CD14-positive monocyte (primary cell): ENCODE data around the gene TAS2R30. TPM values are rescaled to one million over a fixed set of nuclear protein-coding genes. Genes with fewer than 3 reads are reported as not detected.
A peak's percentile ranks its signal among the peaks of the same experiment; 100 is the strongest.

ENCODE experiments used
- DNase-seq, 3 donors: peaks; one replicate each; pipeline ENCODE4 v3.0.0-alpha.2; 2011 to 2022
- H2AFZ ChIP-seq: 2 replicates; pipeline ENCODE4 v1.6.0; 2012; ENCODE audit warnings: mild to moderate bottlenecking, low read depth, low read length, inconsistent platforms; ENCODE audit not compliant: insufficient read depth, poor library complexity, severe bottlenecking
- H3K27ac ChIP-seq, 2 donors: 1 replicate in 1 of 2; 2 replicates in 1 of 2; pipeline ENCODE4 v1.5.1; 2012 to 2013; ENCODE audit warnings: low read length in 2 of 2, control low read depth in 1 of 2, inconsistent platforms in 1 of 2, low read depth in 1 of 2, mild to moderate bottlenecking in 1 of 2
- H3K27me3 ChIP-seq, 2 donors: one replicate each; pipeline versions ENCODE4 v1.6.0 to v1.6.1; 2011 to 2013; ENCODE audit warnings: low read length in 2 of 2; ENCODE audit not compliant: control insufficient read depth in 2 of 2, insufficient read depth in 2 of 2
- H3K36me3 ChIP-seq, 2 donors: replicated peaks in 1 of 2; 1 replicate in 1 of 2; 2 replicates in 1 of 2; pipeline versions ENCODE4 v1.5.1 to v1.6.1; 2012 to 2013; ENCODE audit warnings: low read length in 2 of 2, control low read depth in 1 of 2, inconsistent platforms in 1 of 2, mild to moderate bottlenecking in 1 of 2; ENCODE audit not compliant: insufficient read depth in 2 of 2, control insufficient read depth in 1 of 2
- H3K4me1 ChIP-seq, 2 donors: 1 replicate in 1 of 2; 2 replicates in 1 of 2; pipeline versions ENCODE4 v1.5.1 to v1.6.1; 2012 to 2013; ENCODE audit warnings: low read length in 2 of 2, control low read depth in 1 of 2, inconsistent platforms in 1 of 2, mild to moderate bottlenecking in 1 of 2, moderate library complexity in 1 of 2; ENCODE audit not compliant: insufficient read depth in 2 of 2, control insufficient read depth in 1 of 2
- H3K4me2 ChIP-seq: replicated peaks from 2 replicates; pipeline ENCODE3; 2012; ENCODE audit warnings: low read length, moderate library complexity, mild to moderate bottlenecking; ENCODE audit not compliant: poor library complexity, severe bottlenecking; ENCODE audit errors: extremely low read depth
- H3K4me3 ChIP-seq, 3 experiments: fragments of 200-600 bp in 1 of 3; sonication (generic) in 1 of 3; replicated peaks in 1 of 3; 1 replicate in 2 of 3; 2 replicates in 1 of 3; pipeline ENCODE4 v1.5.1; 2011 to 2013; ENCODE audit warnings: low read length in 3 of 3, mild to moderate bottlenecking in 3 of 3, control low read depth in 2 of 3, low read depth in 2 of 3, inconsistent platforms in 1 of 3, moderate library complexity in 1 of 3
- H3K79me2 ChIP-seq: 2 replicates; pipeline ENCODE4 v1.6.0; 2012; ENCODE audit warnings: mild to moderate bottlenecking, control low read depth, inconsistent platforms, low read length, moderate library complexity; ENCODE audit not compliant: insufficient read depth
- H3K9ac ChIP-seq: 2 replicates; pipeline ENCODE4 v1.6.0; 2017; ENCODE audit warnings: low read length, mild to moderate bottlenecking; ENCODE audit not compliant: insufficient read depth, poor library complexity, severe bottlenecking
- H3K9me3 ChIP-seq, 2 donors: replicated peaks in 1 of 2; 1 replicate in 1 of 2; 2 replicates in 1 of 2; pipeline versions ENCODE4 v1.5.1 to v1.6.1; 2012 to 2013; ENCODE audit warnings: low read length in 2 of 2, control low read depth in 1 of 2; ENCODE audit not compliant: control insufficient read depth in 1 of 2, insufficient read depth in 1 of 2
- H4K20me1 ChIP-seq: 2 replicates; pipeline ENCODE4 v1.6.0; 2012; ENCODE audit warnings: mild to moderate bottlenecking, low read length, control low read depth, moderate library complexity; ENCODE audit not compliant: insufficient read depth
- H3K27ac Mint-ChIP-seq, 7 donors: one replicate each; pipeline ENCODE4 v1.8.0; 2020; ENCODE audit warnings: mild to moderate bottlenecking in 7 of 7, mixed read lengths in 7 of 7, moderate library complexity in 6 of 7, inconsistent platforms in 2 of 7
- H3K27me3 Mint-ChIP-seq, 3 donors: one replicate each; pipeline ENCODE4 v1.8.0; 2021 to 2022; ENCODE audit warnings: low read depth in 3 of 3, mild to moderate bottlenecking in 3 of 3, mixed read lengths in 3 of 3, moderate library complexity in 3 of 3, inconsistent platforms in 1 of 3
- H3K36me3 Mint-ChIP-seq, 2 donors: one replicate each; pipeline ENCODE4 v1.8.0; 2020; ENCODE audit warnings: mixed read lengths in 2 of 2, inconsistent platforms in 1 of 2, mild to moderate bottlenecking in 1 of 2
- H3K4me1 Mint-ChIP-seq: one replicate; pipeline ENCODE4 v1.8.0; 2020; ENCODE audit warnings: mild to moderate bottlenecking, mixed read lengths
- H3K4me3 Mint-ChIP-seq, 2 donors: one replicate each; pipeline ENCODE4 v1.8.0; 2020; ENCODE audit warnings: mild to moderate bottlenecking in 2 of 2, mixed read lengths in 2 of 2, moderate library complexity in 1 of 2
- H3K9me3 Mint-ChIP-seq, 7 donors: one replicate each; pipeline ENCODE4 v1.8.0; 2020 to 2022; ENCODE audit warnings: mixed read lengths in 7 of 7, mild to moderate bottlenecking in 6 of 7, moderate library complexity in 6 of 7, inconsistent platforms in 2 of 7
- WGBS: methylation state at CpG from one replicate; pipeline ENCODE4 v1.1.5; 2013; ENCODE audit warnings: missing lambda C conversion rate; ENCODE audit not compliant: insufficient coverage; 5-methylcytosine and 5-hydroxymethylcytosine counted together
- intact Hi-C, 2 donors: fragments of 100-400 bp; cut with micrococcal nuclease; formaldehyde crosslinking; loops; one replicate each; pipeline versions ENCODE4 v1.15.0 to v1.15.1; 2023
- polyA plus RNA-seq, 3 donors: library from polyadenylated mRNA; depleted of rRNA in 1 of 3; unstranded in 2 of 3; stranded (reverse) in 1 of 3; fragments of 300-500 nt in 2 of 3; fragments of >200 nt in 1 of 3; fragmentation: Illumina TruSeq in 2 of 3; gene quantifications; 1 replicate in 2 of 3; 2 replicates in 1 of 3; pipeline ENCODE4 v1.2.3, GENCODE V29; 2012 to 2021
- TF ChIP-seq, protein P1 (sequence below): fragments of 200-600 bp; IDR thresholded peaks from one replicate; pipeline ENCODE4 v1.8.0; 2022; ENCODE audit warnings: antibody characterized with exemption, mild to moderate bottlenecking

TAS2R30 gene
- polyA plus RNA-seq, 3 donors: 0.05 TPM; not detected in 2

DNA sequence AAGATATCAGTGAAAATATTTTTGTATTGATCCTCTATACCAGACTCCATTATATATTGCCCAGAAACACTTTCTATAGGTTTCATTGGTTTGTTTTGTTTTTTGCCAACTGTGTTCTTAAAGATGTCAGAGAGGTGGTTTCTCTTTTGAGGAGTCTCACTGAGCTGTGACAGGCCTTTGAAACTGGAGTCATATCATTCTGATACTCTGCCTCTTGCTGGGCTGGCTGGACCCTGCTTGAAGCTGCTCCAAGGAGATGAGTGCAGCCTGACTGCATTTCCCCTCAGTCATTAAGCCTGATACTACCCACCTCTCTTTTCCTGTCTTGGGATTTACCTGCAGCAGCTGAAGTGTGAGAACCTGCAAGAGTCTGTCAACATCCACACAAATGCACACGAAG is 16.4 kb upstream of the TAS2R30 start:
- no peak overlapping the region for H3K4me3 Mint-ChIP-seq
- H3K4me2 ChIP-seq: no peak overlapping the region
- DNase-seq: no peak
- TF ChIP-seq, protein P1, sequence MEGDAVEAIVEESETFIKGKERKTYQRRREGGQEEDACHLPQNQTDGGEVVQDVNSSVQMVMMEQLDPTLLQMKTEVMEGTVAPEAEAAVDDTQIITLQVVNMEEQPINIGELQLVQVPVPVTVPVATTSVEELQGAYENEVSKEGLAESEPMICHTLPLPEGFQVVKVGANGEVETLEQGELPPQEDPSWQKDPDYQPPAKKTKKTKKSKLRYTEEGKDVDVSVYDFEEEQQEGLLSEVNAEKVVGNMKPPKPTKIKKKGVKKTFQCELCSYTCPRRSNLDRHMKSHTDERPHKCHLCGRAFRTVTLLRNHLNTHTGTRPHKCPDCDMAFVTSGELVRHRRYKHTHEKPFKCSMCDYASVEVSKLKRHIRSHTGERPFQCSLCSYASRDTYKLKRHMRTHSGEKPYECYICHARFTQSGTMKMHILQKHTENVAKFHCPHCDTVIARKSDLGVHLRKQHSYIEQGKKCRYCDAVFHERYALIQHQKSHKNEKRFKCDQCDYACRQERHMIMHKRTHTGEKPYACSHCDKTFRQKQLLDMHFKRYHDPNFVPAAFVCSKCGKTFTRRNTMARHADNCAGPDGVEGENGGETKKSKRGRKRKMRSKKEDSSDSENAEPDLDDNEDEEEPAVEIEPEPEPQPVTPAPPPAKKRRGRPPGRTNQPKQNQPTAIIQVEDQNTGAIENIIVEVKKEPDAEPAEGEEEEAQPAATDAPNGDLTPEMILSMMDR: no peak
- no peak overlapping the region for H3K4me3 ChIP-seq
- no peak overlapping the region for H3K27ac ChIP-seq
- H3K4me1 Mint-ChIP-seq: peaks cover 3% of the 10 kb centered on the region
- peaks cover 28% of the 10 kb centered on the region for H3K79me2 ChIP-seq
- H3K36me3 ChIP-seq: peaks cover 0 to 5% of the 10 kb centered on the region in 2 donors
- H3K27me3 ChIP-seq: no peaks in the 10 kb centered on the region
- H3K27ac Mint-ChIP-seq: peak overlapping the region in 1 of 7 donors; percentile 55
- peaks cover 11 to 17% of the 10 kb centered on the region in 2 donors for H3K36me3 Mint-ChIP-seq
- H3K9ac ChIP-seq: no peak overlapping the region
- H3K9me3 ChIP-seq: peaks cover 9% of the 10 kb centered on the region in 2 donors
- peaks cover 4 to 13% (median 10%) of the 10 kb centered on the region in 7 donors for H3K9me3 Mint-ChIP-seq
- no peaks in the 10 kb centered on the region for H3K27me3 Mint-ChIP-seq
- no peak overlapping the region for H2AFZ ChIP-seq
- no peaks in the 10 kb centered on the region for H3K4me1 ChIP-seq
- WGBS: 50% methylated on average over 1 of the region's 1 CpG
- H4K20me1 ChIP-seq: no peaks in the 10 kb centered on the region
- intact Hi-C loops: no loop called here

DNA sequence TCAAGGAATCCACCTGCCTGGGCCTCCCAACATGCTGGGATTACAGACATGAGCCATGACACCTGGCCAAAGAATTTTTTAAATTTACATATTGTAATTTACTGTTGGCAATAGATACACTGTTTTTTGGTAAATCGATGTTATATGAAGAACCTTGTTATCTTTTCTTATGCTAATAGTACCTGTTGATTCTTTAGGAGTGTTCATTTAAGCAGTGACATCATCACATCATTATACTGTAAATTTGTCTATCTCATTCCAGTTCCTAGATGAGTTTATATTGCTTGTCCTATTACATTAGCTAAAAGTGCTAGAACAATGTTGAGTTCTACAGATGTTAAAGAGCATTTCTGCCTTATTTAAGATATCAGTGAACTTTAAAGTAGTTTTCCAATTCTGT is 13.0 kb upstream of the TAS2R30 start:
- Histone ChIP-seq H3K79me2 (peaks cover 14% of the 10 kb centered on the region), H2AFZ (no peak overlapping the region), H3K4me2 (no peak overlapping the region), H3K27me3 (no peaks in the 10 kb centered on the region), H3K9ac (no peak overlapping the region), H3K36me3 (no peaks in the 10 kb centered on the region), H3K27ac (no peak overlapping the region), H3K9me3 (peaks cover 15 to 25% of the 10 kb centered on the region in 2 donors), H3K4me3 (no peak overlapping the region), H4K20me1 (no peaks in the 10 kb centered on the region), H3K4me1 (no peaks in the 10 kb centered on the region)
- no peaks in the 10 kb centered on the region for H3K27me3 Mint-ChIP-seq
- DNase-seq: no peak
- WGBS: no CpG with 5 or more reads among the region's 1 CpG
- TF ChIP-seq, protein P1: no peak
- no peak overlapping the region for H3K27ac Mint-ChIP-seq
- no peak overlapping the region for H3K4me3 Mint-ChIP-seq
- H3K9me3 Mint-ChIP-seq: peaks cover 11 to 28% (median 19%) of the 10 kb centered on the region in 7 donors
- intact Hi-C loops: no loop called here
- peaks cover 11 to 14% of the 10 kb centered on the region in 2 donors for H3K36me3 Mint-ChIP-seq
- H3K4me1 Mint-ChIP-seq: no peaks in the 10 kb centered on the region
